B cell (primary cell): ENCODE results near the gene SNW1. TPM values are rescaled to one million over a fixed set of nuclear protein-coding genes. Genes with fewer than 3 reads are reported as not detected.

Experiments
- ATAC-seq: fragments of 200-7000 bp; cut with Tn5 transposase; one replicate; pipeline ENCODE4 v1.10.0; 2021; ENCODE audit warnings: low read depth, mild to moderate bottlenecking, moderate number of reproducible peaks, moderate library complexity
- CTCF ChIA-PET: fragments of 350-600 bp; sonication (Branson Sonifier 250); formaldehyde crosslinking; loops from one replicate; lab custom pipeline; 2021; ENCODE audit warnings: antibody characterized with exemption, inconsistent platforms; lab: Charles Lee
- POLR2A ChIA-PET: fragments of 350-600 bp; sonication (Branson Sonifier 250); formaldehyde crosslinking; loops from one replicate; lab custom pipeline; 2021; ENCODE audit warnings: antibody characterized with exemption; lab: Charles Lee
- DNase-seq: peaks from one replicate; pipeline ENCODE4 v3.0.0; 2013
- H2AFZ ChIP-seq: 2 replicates; pipeline ENCODE4 v1.6.1; 2012; ENCODE audit warnings: mild to moderate bottlenecking, low read depth, low read length; ENCODE audit not compliant: insufficient read depth, poor library complexity, severe bottlenecking
- H3K27ac ChIP-seq, 2 donors: 1 replicate in 1 of 2; 2 replicates in 1 of 2; pipeline ENCODE4 v1.5.1; 2012 to 2013; ENCODE audit warnings: low read length in 2 of 2, mild to moderate bottlenecking in 2 of 2, moderate library complexity in 1 of 2
- H3K27me3 ChIP-seq, 4 experiments: fragments of 200-600 bp in 1 of 4; sonication (generic) in 1 of 4; replicated peaks in 1 of 4; 1 replicate in 2 of 4; 2 replicates in 2 of 4; pipeline versions ENCODE4 v1.6.1 to v1.7.0; 2013 to 2016; ENCODE audit warnings: low read length in 3 of 4, mild to moderate bottlenecking in 2 of 4, mixed read lengths in 1 of 4, moderate library complexity in 1 of 4; ENCODE audit not compliant: insufficient read depth in 4 of 4, control insufficient read depth in 3 of 4; ENCODE audit errors: control extremely low read depth in 1 of 4
- H3K36me3 ChIP-seq, 2 experiments: replicated peaks in 1 of 2; 1 replicate in 1 of 2; 2 replicates in 1 of 2; pipeline versions ENCODE4 v1.6.1 to v1.7.1; 2013; ENCODE audit warnings: low read length in 1 of 2; ENCODE audit not compliant: insufficient read depth in 2 of 2, control insufficient read depth in 1 of 2; ENCODE audit errors: control extremely low read depth in 1 of 2, extremely low read depth in 1 of 2
- H3K4me1 ChIP-seq, 2 donors: fragments of 200-600 bp in 1 of 2; sonication (generic) in 1 of 2; 1 replicate in 1 of 2; 2 replicates in 1 of 2; pipeline versions ENCODE4 v1.5.1 to v1.6.1; 2013 to 2017; ENCODE audit warnings: low read length in 2 of 2; ENCODE audit not compliant: control insufficient read depth in 2 of 2, insufficient read depth in 2 of 2
- H3K4me2 ChIP-seq: replicated peaks from 2 replicates; pipeline ENCODE3; 2012; ENCODE audit warnings: mild to moderate bottlenecking, low read depth, low read length; ENCODE audit not compliant: poor library complexity, severe bottlenecking
- H3K4me3 ChIP-seq, 5 experiments: fragments of 200-600 bp in 1 of 5; sonication (generic) in 1 of 5; 1 replicate in 3 of 5; 2 replicates in 2 of 5; pipeline versions ENCODE4 v1.5.1 to v1.7.0; 2011 to 2016; ENCODE audit warnings: low read length in 4 of 5, mild to moderate bottlenecking in 4 of 5, low read depth in 2 of 5, control low read depth in 1 of 5, moderate library complexity in 1 of 5; ENCODE audit not compliant: insufficient read depth in 1 of 5; ENCODE audit errors: control extremely low read depth in 1 of 5, extremely low read depth in 1 of 5
- H3K79me2 ChIP-seq: fragments of 200-600 bp; sonication (generic); one replicate; pipeline ENCODE4 v1.6.0; 2016; ENCODE audit warnings: low read length; ENCODE audit not compliant: control insufficient read depth, insufficient read depth
- H3K9ac ChIP-seq: fragments of 200-600 bp; sonication (generic); 2 replicates; pipeline ENCODE4 v1.6.1; 2017; ENCODE audit warnings: mild to moderate bottlenecking, low read length, moderate library complexity
- H3K9me3 ChIP-seq, 3 donors: one replicate each; pipeline versions ENCODE4 v1.6.1 to v1.7.1; 2013; ENCODE audit warnings: low read length in 2 of 3; ENCODE audit not compliant: control insufficient read depth in 2 of 3, insufficient read depth in 1 of 3; ENCODE audit errors: control extremely low read depth in 1 of 3
- H4K20me1 ChIP-seq: 2 replicates; pipeline ENCODE4 v1.6.0; 2012; ENCODE audit warnings: mild to moderate bottlenecking, low read length; ENCODE audit not compliant: insufficient read depth, control insufficient read depth, poor library complexity, severe bottlenecking
- H3K27ac Mint-ChIP-seq: one replicate; pipeline ENCODE4 v1.8.0; 2021; ENCODE audit warnings: mixed read lengths
- H3K27me3 Mint-ChIP-seq: one replicate; pipeline ENCODE4 v1.8.0; 2021; ENCODE audit warnings: mixed read lengths
- H3K4me1 Mint-ChIP-seq: one replicate; pipeline ENCODE4 v1.8.0; 2021; ENCODE audit warnings: mixed read lengths
- H3K4me3 Mint-ChIP-seq: one replicate; pipeline ENCODE4 v1.8.0; 2021; ENCODE audit warnings: mixed read lengths
- H3K9me3 Mint-ChIP-seq: one replicate; pipeline ENCODE4 v1.8.0; 2022; ENCODE audit warnings: mixed read lengths; ENCODE audit not compliant: insufficient read depth
- EZH2 ChIP-seq: IDR thresholded peaks from 2 replicates; pipeline ENCODE4 v1.6.1; 2012; ENCODE audit warnings: borderline replicate concordance, low read depth, mild to moderate bottlenecking, moderate library complexity, low read length; ENCODE audit not compliant: insufficient read depth, poor library complexity, severe bottlenecking
- intact Hi-C: fragments of 100-400 bp; cut with micrococcal nuclease; formaldehyde crosslinking; loops from one replicate; pipeline ENCODE4 v1.10.0; 2022
- polyA plus RNA-seq: library from polyadenylated mRNA; depleted of rRNA; stranded (reverse); fragments of >200 nt; gene quantifications from 2 replicates; pipeline ENCODE4 v1.2.3, GENCODE V29; 2012
- total RNA-seq, 2 donors: library from RNA; stranded (reverse); fragments of 120-200 nt in 1 of 2; gene quantifications; 1 replicate in 1 of 2; 2 replicates in 1 of 2; pipeline versions ENCODE4 v1.2.3 to v1.2.4, GENCODE V29; 2013 to 2022

Gene SNW1
- total and polyA plus RNA-seq, 2 donors (not counting 1 experiment from before 2014, with no cell fraction given): 15.0 to 86.4 TPM

DNA sequence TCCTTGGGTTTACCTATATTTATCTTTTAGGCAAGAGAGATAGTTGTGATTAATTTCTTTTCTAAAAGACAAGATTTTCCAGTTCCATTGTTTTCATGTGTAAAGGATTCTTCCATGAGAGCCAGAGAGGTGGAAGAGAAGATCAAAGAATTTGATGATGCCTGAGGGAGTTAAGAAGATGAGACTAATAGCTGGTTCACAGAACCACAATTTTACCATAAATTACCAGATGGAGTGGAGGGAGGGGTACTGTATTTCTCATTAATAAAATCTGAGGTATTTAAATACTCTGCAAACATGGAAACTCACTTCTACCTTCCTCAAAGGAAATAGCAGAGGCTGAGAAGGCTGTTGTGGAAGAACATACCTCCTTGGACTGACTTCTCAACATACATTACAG is 87.8 kb downstream of the SNW1 start:
- DNase-seq (no peak), ATAC-seq (no peak)
- ChIA-PET POLR2A (no interaction called here), CTCF (no interaction called here)
- Histone ChIP-seq H3K4me2 (no peak overlapping the region), H3K27me3 (no peaks in the 10 kb centered on the region), H3K36me3 (peaks cover 9 to 27% of the 10 kb centered on the region in 2 experiments), H3K27ac (no peak overlapping the region), H3K9ac (no peak overlapping the region), H3K79me2 (no peaks in the 10 kb centered on the region), H3K4me1 (no peaks in the 10 kb centered on the region), H2AFZ (no peak overlapping the region), H3K4me3 (no peak overlapping the region), H3K9me3 (no peaks in the 10 kb centered on the region), H4K20me1 (no peaks in the 10 kb centered on the region)
- Mint-ChIP-seq H3K27ac (no peak overlapping the region), H3K27me3 (no peaks in the 10 kb centered on the region), H3K9me3 (no peaks in the 10 kb centered on the region), H3K4me1 (no peaks in the 10 kb centered on the region), H3K4me3 (no peak overlapping the region)
- intact Hi-C loops: no loop called here
- no peak for TF ChIP-seq EZH2

Other genes with a start within 250 kb of the SNW1 start
- 41.4 and 52.2 TPM in 2 replicates for gene SPTLC2, start 144.5 kb downstream of the SNW1 start, total RNA-seq
- 9.4 and 20.9 TPM in 2 replicates for gene SPTLC2, start 144.5 kb downstream of the SNW1 start, polyA plus RNA-seq
- gene ALKBH1, start 53.1 kb downstream of the SNW1 start, total RNA-seq: 19.0 and 21.8 TPM in 2 replicates
- 7.4 and 8.8 TPM in 2 replicates for gene ALKBH1, start 53.1 kb downstream of the SNW1 start, polyA plus RNA-seq
- gene SLIRP, start 53.1 kb downstream of the SNW1 start, total RNA-seq: 30.6 and 33.8 TPM in 2 replicates
- 36.7 and 61.2 TPM in 2 replicates for gene SLIRP, start 53.1 kb downstream of the SNW1 start, polyA plus RNA-seq
- 10.6 and 13.1 TPM in 2 replicates for gene ADCK1, start 39.0 kb upstream of the SNW1 start, total RNA-seq
- gene ADCK1, start 39.0 kb upstream of the SNW1 start, polyA plus RNA-seq: 10.5 and 18.3 TPM in 2 replicates